ENCODE data around the gene PRDM16. TPM values are rescaled to one million over a fixed set of nuclear protein-coding genes. Genes with fewer than 3 reads are reported as not detected.

Gene PRDM16
- total and polyA plus RNA-seq, 2 experiments from 2014 or later = 0.14 to 0.16 TPM

DNA sequence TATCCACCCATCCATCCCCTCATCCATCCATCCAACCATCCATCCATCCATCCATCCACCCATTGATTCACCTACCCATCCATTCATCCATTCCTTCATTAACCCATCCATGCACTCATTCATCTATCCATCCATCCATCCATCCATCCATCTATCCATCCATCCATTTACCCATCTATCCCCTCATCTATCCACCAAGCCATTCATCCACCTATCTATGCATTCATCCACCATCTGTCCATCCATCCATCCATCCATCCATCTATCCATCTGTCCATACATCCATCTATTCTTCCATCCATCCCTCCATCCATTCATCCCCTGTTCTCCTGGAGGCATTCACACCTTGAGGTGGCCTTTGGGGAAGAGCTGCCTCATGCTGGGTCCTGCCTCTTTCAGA lies 107.0 kb downstream of the PRDM16 start:
- H3K4me1 Mint-ChIP-seq = peaks cover 3% of the 10 kb centered on the region; the same call in 2 of the 3 replicates

More for the DNA sequence above, 107.0 kb downstream of the PRDM16 start:
- TF ChIP-seq, protein P1, sequence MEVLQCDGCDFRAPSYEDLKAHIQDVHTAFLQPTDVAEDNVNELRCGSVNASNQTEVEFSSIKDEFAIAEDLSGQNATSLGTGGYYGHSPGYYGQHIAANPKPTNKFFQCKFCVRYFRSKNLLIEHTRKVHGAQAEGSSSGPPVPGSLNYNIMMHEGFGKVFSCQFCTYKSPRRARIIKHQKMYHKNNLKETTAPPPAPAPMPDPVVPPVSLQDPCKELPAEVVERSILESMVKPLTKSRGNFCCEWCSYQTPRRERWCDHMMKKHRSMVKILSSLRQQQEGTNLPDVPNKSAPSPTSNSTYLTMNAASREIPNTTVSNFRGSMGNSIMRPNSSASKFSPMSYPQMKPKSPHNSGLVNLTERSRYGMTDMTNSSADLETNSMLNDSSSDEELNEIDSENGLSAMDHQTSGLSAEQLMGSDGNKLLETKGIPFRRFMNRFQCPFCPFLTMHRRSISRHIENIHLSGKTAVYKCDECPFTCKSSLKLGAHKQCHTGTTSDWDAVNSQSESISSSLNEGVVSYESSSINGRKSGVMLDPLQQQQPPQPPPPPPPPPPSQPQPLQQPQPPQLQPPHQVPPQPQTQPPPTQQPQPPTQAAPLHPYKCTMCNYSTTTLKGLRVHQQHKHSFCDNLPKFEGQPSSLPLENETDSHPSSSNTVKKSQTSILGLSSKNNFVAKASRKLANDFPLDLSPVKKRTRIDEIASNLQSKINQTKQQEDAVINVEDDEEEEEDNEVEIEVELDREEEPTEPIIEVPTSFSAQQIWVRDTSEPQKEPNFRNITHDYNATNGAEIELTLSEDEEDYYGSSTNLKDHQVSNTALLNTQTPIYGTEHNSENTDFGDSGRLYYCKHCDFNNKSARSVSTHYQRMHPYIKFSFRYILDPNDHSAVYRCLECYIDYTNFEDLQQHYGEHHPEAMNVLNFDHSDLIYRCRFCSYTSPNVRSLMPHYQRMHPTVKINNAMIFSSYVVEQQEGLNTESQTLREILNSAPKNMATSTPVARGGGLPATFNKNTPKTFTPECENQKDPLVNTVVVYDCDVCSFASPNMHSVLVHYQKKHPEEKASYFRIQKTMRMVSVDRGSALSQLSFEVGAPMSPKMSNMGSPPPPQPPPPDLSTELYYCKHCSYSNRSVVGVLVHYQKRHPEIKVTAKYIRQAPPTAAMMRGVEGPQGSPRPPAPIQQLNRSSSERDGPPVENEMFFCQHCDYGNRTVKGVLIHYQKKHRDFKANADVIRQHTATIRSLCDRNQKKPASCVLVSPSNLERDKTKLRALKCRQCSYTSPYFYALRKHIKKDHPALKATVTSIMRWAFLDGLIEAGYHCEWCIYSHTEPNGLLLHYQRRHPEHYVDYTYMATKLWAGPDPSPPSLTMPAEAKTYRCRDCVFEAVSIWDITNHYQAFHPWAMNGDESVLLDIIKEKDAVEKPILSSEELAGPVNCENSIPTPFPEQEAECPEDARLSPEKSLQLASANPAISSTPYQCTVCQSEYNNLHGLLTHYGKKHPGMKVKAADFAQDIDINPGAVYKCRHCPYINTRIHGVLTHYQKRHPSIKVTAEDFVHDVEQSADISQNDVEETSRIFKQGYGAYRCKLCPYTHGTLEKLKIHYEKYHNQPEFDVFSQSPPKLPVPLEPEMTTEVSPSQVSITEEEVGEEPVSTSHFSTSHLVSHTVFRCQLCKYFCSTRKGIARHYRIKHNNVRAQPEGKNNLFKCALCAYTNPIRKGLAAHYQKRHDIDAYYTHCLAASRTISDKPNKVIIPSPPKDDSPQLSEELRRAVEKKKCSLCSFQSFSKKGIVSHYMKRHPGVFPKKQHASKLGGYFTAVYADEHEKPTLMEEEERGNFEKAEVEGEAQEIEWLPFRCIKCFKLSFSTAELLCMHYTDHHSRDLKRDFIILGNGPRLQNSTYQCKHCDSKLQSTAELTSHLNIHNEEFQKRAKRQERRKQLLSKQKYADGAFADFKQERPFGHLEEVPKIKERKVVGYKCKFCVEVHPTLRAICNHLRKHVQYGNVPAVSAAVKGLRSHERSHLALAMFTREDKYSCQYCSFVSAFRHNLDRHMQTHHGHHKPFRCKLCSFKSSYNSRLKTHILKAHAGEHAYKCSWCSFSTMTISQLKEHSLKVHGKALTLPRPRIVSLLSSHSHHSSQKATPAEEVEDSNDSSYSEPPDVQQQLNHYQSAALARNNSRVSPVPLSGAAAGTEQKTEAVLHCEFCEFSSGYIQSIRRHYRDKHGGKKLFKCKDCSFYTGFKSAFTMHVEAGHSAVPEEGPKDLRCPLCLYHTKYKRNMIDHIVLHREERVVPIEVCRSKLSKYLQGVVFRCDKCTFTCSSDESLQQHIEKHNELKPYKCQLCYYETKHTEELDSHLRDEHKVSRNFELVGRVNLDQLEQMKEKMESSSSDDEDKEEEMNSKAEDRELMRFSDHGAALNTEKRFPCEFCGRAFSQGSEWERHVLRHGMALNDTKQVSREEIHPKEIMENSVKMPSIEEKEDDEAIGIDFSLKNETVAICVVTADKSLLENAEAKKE (CRISPR knock-in tag; IDR thresholded peaks at IDR 0.05) = no peak
- TF ChIP-seq CREB1 (CRISPR knock-in tag; IDR thresholded peaks at IDR 0.05; ENCODE audit: low read depth) = no peak
- Mint-ChIP-seq H3K9me3 (0 out of 3 replicates have a peak, but pooled peaks cover 2% of the 10 kb centered on the region), H3K27ac (no peak overlapping the region), H3K27me3 (ENCODE audit: insufficient read depth, low read depth, poor library complexity) (peaks cover under 1% of the 10 kb centered on the region), H3K36me3 (ENCODE audit: low read depth) (no peaks in the 10 kb centered on the region), H3K4me3 (no peak overlapping the region)
- Histone ChIP-seq H3K4me1 (ENCODE audit: insufficient read depth) (no peaks in the 10 kb centered on the region), H2AFZ (no peak overlapping the region), H3K79me2 (replicated peaks; ENCODE audit: insufficient read depth) (no peaks in the 10 kb centered on the region), H3F3A (replicated peaks; ENCODE audit: low read depth) (0 out of 2 replicates have a peak, but pooled peaks cover 2% of the 10 kb centered on the region), H4K20me1 (replicated peaks; ENCODE audit: insufficient read depth) (no peaks in the 10 kb centered on the region), H3K9me2 (ENCODE audit: insufficient read depth) (no peaks in the 10 kb centered on the region), H3K27me3 (ENCODE audit: insufficient read depth) (no peaks in the 10 kb centered on the region), H3K36me3 (ENCODE audit: insufficient read depth) (no peaks in the 10 kb centered on the region), H3K4me3 (no peak overlapping the region), H3K27ac (ENCODE audit: low read depth) (no peak overlapping the region), H3K4me2 (no peak overlapping the region)
- DNase-seq (ENCODE audit: low spot score) (no peak), ATAC-seq (no peak)

All from GM23338 (cell line).